ENCODE data around the gene ASPA.
"Not testable (repeated sequence)": the region's sequence is repeated elsewhere in the genome, so short reads cannot be mapped to it uniquely, and the experiment has no call there.

Gene ASPA

GRCh38 chr17:3475812-3476610 lies at the start of gene ASPA:
Gene ASPA (plus strand): TSS chr17:3475997. CDS start chr17:3476160, 163 bp downstream.
- POLR2A ChIA-PET = no interaction called here
- CTCF ChIA-PET = no interaction called here

GRCh38 chr17:3433215-3433614 lies 42.6 kb upstream of the ASPA start:
- POLR2A ChIA-PET; DNase-seq (ENCODE audit: extremely low spot score); CTCF ChIA-PET: not testable (repeated sequence)

More at GRCh38 chr17:3475812-3476610, at the start of gene ASPA:
- no peak for DNase-seq (ENCODE audit: extremely low spot score)
- no peak for TF ChIP-seq CTCF (IDR thresholded peaks at IDR 0.05; ENCODE audit: control extremely low read depth, extremely low read depth, low read depth, missing control alignments)

GRCh38 chr17:3433741-3434140 lies 42.1 kb upstream of the ASPA start, which contains the start of gene OR1E2:
Gene OR1E2 (minus strand): TSS chr17:3433841. CDS start chr17:3433841, 0 bp downstream.
- no peak for DNase-seq (ENCODE audit: extremely low spot score)
- CTCF ChIA-PET = no interaction called here
- POLR2A ChIA-PET = no interaction called here
- no peak for TF ChIP-seq CTCF (IDR thresholded peaks at IDR 0.05; ENCODE audit: control extremely low read depth, extremely low read depth, low read depth, missing control alignments)

GRCh38 chr17:3438368-3438767 lies 37.4 kb upstream of the ASPA start:
- POLR2A ChIA-PET = no interaction called here
- no peak for DNase-seq (ENCODE audit: extremely low spot score)
- TF ChIP-seq CTCF (IDR thresholded peaks at IDR 0.05; ENCODE audit: control extremely low read depth, extremely low read depth, low read depth, missing control alignments) = no peak
- CTCF ChIA-PET = no interaction called here

- ChIA-PET CTCF (no interaction called here), POLR2A (no interaction called here)
- TF ChIP-seq CTCF (IDR thresholded peaks at IDR 0.05; ENCODE audit: control extremely low read depth, extremely low read depth, low read depth, missing control alignments) = no peak
- DNase-seq (ENCODE audit: extremely low spot score) = no peak
Observed at GRCh38 chr17:3440451-3440850, 35.3 kb upstream of the ASPA start.

GRCh38 chr17:3447625-3448024 lies 28.2 kb upstream of the ASPA start:
- TF ChIP-seq CTCF (IDR thresholded peaks at IDR 0.05; ENCODE audit: control extremely low read depth, extremely low read depth, low read depth, missing control alignments) = no peak
- ChIA-PET POLR2A (no interaction called here), CTCF (no interaction called here)
- DNase-seq (ENCODE audit: extremely low spot score) = no peak

GRCh38 chr17:3448059-3448665 lies 27.6 kb upstream of the ASPA start:
- no peak for DNase-seq (ENCODE audit: extremely low spot score)
- no peak for TF ChIP-seq CTCF (IDR thresholded peaks at IDR 0.05; ENCODE audit: control extremely low read depth, extremely low read depth, low read depth, missing control alignments)
- CTCF ChIA-PET = no interaction called here
- POLR2A ChIA-PET = no interaction called here

- DNase-seq (ENCODE audit: extremely low spot score); CTCF ChIA-PET; POLR2A ChIA-PET: not testable (repeated sequence)
Observed at GRCh38 chr17:3466355-3466754, 9.4 kb upstream of the ASPA start.
